ENCODE measurements around the gene MTCH1.
"Not testable (repeated sequence)": the region's sequence is repeated elsewhere in the genome, so short reads cannot be mapped to it uniquely, and the experiment has no call there.

MTCH1 gene

DNA sequence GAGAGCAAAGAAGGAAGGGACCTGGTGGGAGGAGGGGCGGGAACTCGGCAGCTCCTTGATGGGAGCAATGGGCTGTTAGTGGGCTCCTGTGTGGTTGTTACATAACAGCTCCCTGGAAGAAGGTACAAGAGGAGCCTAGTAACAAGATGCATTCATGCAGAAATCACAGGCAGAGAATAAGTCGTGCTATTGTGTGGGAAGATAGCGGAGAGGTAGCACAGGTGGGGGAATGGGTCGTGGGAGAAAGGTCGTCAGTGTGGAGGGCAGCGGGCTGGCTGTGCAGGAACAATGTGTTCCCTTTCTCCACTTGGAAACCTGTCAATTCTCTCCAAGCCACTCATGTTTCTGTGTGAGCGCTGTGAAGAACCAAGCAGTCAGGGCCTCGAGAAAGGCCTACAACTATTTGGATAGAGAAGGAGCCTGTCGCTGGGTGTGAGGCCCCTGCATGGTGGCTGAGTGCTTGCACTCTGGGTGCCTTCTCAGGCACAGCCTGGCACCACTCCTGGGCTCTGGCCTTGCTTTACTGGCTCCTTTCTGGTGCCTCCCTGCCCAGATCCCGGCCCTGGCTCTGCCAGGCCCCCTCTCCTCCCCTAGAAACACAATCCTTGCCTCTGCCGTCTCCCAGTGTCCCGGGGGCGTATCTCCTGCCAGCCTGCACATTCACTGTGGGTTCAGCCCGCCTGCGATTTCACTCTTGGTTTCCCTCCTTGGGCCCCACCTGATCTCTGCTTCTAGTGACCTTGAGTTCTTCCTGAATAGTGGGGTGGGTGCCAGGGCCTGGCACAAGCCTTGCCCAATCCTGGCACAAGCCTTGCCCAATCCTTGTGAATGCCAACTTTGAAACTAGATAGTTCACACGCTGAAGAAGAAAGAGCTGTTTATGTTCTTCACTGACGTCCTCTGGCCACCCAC is 12.1 kb upstream of the MTCH1 start:
- DNase-seq (ENCODE audit: low read depth in 2 of 2), result no peak

DNA sequence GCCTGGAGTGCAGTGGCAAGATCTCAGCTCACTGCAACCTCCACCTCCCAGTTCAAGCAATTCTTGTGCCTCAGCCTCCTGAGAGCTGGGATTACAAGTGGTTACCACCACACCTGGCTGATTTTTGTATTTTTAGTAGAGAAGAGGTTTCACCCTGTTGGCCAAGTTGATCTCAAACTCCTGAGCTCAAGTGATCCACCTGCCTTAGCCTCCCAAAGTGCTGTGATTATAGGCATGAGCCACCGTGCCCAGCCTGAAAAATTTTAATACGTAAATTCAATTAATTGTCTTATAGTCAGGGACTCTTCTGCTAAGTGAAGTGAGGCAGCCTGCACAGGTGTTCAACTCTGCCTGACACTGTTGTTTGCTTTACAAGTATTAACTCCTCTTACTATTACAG is 4.4 kb upstream of the MTCH1 start:
- DNase-seq (ENCODE audit: low read depth in 2 of 2), result not testable (repeated sequence)

DNA sequence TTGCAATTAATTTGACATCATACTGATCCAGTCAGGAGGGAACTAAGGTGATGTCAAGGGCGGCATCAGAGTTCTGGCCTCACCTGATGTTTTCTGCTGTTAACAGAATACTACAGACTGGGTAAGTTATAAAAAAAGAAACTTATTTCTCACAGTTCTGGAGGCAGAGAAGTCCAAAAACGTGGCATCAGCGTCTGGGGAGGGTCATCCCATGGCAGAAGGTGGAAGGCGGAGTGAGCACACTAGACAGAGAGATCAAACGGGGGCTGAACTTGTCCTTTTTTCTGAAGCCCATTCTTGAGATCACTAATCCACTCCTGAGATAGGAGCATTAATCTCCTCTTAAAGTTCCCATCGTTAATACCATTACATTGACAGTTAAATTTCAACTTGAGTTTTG is 3.3 kb upstream of the MTCH1 start:
- no peak for DNase-seq (ENCODE audit: low read depth in 2 of 2)

DNA sequence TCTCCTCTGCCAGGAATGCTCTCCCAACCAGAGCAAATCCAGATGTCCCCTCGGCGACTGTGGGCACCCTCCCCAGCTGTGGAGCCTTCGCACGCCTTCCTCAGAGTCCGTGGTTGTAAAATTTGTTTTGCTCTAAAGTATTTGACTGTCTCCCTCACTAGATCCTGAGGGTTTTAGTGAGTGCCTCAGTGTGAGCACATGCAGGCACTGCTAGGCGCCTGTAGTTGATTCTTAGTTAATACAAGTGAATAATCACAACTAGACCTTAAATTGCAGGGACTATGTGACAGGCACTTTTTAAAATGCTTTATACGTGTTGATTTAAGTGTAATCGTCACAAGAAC is 680 bp upstream of the MTCH1 start:
- DNase-seq (ENCODE audit: low read depth in 2 of 2), result no peak

DNA sequence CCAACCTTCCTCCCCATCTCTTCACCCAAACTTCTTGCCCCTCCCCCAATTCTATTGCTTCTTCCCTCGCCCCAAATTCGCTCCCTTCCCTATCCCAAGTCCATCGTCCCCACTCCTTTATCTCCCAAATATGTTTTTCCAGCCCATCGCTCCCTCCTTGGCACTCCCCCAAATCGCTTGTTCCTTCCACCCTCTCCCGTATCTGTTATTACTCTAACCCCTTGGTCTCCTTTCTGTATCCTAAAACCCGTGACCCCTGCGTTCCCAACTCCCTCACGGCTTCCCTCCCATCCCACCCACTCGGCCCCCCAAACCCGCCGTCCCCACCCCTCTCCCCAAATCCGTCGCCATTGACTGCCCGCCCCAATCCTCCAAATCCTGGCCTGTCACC is 584 bp downstream of the MTCH1 start:
- no peak for DNase-seq (ENCODE audit: low read depth in 2 of 2)

DNA sequence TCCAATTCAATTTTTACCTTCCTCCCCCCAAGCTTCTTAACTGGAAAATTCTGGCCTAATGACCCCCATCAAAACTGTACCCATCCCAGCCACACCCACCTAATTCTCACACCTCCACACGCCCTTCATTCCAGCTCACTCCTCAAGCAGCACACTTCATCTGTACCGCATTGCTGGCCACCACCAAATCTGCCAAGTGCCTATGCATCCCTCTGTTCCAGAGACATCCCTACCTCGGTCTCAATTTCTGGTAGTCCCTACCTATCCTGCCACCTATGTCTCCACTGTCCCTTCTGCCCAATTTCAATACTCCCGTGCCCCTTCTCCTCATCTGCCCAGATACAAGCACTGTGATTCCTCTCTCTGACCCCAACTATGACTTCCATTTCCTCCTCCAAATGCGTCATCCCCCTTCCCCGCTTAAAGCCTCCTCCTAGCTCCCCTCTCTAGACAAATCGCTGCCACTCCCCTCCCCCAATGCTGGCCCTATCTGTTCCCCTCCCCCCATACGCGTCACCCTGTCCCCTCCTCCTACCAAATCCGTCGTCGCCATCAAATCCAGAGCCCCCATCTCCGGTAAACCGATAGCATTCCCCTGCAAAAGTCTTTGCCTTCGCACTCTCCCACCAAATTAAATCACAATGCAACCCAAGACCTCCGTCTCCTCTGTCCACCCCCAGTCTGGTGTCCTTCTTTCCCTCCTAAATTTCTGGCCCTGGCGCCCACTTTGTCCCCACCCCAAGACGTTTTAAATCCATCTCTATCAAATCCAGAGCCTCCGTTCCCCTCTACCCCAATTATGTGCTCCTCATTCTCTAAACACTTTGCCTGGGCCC is 1.2 kb downstream of the MTCH1 start:
- peak; percentile 24 to 47 for DNase-seq (ENCODE audit: low read depth in 2 of 2)

DNA sequence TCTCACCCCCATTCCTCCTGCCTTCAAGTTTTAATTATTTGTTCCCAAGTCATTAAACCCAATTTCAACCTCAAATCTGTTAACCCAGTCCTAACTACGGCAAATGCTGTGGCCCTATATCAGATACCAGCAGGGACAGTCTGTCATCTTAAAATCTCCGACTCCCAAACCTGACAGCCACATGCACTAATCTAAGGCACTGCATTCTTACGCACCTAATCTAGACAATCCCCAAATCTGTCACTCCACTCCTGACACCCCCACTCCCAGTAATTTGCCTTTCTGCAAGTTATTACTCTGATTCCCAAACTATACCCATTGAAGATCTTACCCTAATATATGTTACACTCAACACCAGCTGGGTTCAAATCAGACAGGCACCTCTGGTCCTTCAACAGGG is 2.5 kb downstream of the MTCH1 start:
- DNase-seq (ENCODE audit: low read depth in 2 of 2), result no peak

DNA sequence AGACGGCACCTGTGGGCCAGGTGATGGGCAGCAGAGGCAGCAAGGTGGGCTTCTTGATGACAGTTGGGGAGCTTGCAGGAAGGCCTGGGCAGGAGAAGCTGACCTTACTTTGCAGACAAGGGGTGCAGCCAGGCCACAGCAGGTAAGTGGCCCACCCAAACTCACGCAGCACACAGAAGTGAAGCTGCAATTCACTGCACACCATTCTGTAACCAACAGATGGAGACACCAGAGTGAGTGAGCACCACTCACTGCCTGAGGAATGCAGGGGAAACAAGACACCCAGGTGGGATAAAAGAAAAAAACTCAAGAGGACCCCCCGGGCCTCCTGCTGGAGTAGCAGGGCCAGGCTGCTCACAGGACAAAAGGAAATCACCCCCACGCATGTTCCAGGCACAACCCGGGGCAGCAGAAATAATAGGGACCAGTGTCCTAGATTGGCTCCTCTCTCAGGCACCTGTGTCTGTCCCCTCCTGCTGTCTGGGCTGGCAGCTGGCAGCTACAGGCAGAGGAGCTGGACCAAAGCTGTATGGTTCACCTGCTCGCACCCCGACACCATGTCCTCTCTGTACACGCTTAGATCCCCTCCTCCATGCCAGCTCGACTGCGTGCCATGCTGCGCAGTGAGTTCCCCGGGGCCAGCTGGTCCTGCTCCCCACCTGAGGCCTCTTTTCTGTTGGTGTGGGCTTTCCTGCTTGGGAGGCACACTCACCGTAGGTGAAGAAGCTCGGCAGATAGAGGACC is 4.9 kb downstream of the MTCH1 start:
- DNase-seq (ENCODE audit: low read depth in 2 of 2), result no peak

DNA sequence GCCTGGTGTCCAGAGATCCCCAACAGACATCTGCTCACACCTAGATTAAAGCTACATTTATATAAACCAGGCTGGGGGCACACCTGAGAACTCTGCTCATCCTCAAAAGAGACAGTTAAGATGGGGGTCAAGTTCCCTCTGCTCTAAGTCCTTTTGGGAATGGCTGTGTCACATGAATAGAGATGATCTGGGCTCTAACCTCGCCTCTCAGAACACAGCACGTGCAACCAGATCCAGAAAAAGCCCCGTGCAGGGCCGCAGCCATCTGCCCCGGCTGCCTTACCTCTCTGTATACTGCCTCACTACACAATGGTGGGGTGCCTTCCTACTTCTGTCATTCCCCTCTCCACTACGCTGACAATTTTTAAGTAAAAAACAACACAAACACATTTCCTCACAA is 5.9 kb downstream of the MTCH1 start:
- DNase-seq (ENCODE audit: low read depth in 2 of 2), result no peak

DNA sequence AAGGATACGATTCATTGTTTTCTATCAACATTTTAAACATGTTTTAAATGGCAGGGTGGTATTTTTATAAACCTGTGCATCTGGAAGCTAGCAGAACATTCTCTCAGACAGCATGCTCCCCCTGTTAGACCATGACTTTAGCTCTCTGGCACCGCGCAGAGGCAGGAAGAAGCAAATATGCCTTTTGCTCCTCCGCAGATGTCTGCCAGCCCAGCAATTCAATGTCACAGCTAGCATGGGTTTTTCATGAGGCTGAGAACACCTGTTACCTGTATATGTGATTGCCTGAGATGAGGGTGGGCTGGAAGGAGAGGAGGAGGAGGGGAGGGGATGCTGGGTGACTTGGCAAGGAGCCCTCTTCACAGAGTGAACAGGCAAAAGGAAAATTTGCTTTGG is 6.7 kb downstream of the MTCH1 start:
- DNase-seq (ENCODE audit: low read depth in 2 of 2), result no peak

DNA sequence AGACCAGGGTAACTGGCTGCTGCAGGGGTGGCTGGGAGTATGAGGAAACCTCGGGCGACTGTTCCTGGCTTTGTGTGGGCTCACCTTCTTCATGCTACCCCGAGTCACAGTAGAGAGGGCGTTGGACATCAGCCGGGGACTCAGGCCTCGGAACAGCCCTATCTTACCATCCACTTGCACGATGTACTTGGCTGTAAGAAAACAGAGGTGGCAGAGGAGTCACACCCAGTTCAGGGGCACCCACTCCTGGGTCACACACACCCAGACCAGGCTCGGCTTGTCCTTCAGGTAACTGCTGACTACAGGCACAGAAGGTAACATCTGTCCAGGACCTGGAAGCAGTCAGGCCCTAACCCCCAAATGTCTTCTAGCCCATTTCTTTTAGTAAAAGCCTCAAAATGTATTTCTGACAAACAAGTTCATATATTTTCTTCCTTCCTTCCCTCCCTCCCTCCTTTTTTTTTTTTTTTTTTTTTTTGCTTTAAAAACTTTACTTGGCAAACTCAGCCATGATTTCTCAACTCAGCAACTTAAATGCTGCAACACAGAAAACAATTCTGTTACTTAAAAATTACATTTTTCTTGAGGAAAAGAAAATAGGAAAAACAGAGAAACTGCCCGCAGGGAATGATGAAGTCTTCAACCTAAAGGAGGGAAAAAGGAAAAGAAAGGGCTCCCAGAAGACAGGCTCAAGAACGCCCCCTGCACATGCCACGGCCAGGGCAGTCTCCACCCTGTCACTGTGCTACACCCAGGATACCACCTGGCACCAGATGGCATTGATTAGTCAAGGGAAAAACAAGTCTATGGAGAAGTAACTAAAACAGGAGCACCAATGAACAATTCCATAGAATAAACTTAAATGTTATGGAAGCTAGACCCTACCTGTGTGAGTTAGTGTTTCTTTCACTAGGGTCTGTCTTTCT is 7.3 kb downstream of the MTCH1 start:
- DNase-seq (ENCODE audit: low read depth in 2 of 2), result no peak

DNA sequence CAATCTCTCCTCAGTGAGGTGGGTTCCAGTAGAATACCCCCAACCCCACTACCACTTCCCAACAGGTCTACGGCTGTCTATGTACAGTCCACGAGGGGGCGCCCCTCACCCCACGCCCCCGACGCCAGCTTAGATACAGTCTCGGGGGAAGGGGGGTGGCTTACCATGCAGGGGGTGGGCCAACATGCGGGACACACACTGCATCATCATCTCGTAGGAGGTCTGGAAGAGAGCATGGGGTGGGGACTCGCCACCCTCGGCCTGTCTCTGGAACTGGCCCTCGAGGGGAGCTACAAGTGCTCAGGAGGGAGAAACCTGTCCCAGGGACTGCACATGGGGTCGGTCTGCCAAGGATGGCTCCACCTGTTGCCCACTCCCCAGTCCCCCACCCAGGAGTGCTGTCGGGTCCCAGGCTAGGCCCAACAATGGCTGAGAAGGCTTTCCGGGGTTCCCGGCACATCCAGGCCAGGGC is 8.5 kb downstream of the MTCH1 start:
- no peak for DNase-seq (ENCODE audit: low read depth in 2 of 2)

DNA sequence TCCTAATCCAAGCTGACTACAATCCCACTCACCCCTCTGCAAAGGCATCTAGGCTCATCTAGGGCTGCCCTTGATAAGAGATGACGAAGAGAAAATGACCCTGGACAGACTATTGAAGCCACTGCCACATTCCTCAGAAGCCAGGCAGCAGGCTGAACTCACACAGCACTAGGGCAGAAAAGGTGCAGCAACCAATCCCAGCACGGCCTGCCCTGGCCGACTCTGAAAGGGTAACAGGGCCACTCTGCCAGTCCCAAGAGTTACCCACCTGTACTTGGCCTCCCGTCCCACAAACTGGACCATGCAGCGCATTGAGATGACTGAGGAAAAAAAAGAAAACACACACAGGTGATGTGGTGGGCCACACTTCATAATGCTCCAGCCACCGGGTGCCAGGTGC is 9.1 kb downstream of the MTCH1 start:
- DNase-seq (ENCODE audit: low read depth in 2 of 2), result no peak

DNA sequence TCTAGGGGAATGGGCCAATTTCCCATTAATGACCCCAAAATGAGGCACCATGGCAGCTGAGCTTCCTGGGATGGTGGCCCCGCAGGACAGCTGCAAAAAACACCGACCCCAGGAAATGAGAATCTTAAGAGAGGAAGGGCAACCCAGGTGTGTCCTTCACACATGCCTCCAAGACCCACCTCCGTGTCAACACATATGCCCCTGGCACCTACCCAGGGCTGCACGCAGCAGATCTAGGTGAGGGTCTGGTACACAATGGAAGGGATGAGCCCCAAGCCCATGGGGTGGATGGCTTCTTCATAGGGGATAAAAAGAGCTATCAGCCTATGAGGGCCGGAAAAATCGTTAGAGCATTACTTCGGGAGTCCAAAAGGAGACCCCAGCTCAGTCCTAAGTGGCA is 9.5 kb downstream of the MTCH1 start:
- DNase-seq (ENCODE audit: low read depth in 2 of 2), result no peak

DNA sequence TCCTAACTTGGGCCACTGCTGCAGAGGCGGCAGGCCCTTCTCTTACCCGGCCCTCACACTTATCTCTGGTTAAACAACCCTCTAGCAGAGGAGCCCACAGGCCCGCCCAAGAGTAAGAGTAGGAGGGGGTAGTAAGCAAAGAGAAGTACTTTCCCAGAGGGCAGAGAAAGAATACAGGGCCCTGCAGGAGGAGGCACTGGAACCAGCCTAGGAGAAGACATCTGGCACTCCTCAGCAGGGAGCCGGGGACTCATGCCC is 10.1 kb downstream of the MTCH1 start:
- no peak for DNase-seq (ENCODE audit: low read depth in 2 of 2)

DNA sequence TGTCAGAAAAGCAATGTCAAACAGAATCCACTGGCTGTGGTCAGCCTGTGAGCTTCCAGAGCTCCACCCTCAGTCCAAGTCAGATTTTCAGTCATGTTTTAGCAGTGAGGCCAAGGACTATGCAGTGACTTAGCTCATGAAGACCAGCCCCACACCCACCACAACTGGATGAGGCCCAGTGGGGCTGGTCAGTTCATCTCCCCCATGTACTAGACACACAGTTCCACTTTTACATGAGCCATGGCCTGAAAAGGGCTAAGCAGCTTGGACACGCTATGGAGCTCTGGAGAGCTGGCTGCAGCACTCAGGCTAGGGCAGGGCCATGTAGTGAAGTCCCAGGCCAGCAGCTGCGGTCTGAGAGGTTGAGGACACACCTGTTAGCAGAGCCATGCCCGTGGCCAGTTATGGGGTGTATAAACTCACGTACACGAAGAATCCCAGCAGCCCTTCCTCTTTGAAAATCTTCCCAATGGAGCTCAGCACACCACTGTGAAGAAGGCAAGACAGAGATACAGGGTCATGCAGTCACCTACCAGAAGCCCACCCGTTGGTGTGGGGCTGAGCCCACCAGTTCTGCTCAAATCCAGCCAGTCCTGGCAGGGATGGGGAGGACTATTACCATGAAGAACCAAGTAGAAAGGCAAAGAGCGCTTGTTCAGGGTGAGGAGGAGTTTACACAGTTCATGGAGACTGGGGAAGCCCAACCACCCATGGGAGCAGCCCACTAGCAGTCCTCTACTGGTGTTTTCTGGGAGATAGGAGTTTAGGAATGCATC is 10.6 kb downstream of the MTCH1 start:
- DNase-seq (ENCODE audit: low read depth in 2 of 2), result no peak

DNA sequence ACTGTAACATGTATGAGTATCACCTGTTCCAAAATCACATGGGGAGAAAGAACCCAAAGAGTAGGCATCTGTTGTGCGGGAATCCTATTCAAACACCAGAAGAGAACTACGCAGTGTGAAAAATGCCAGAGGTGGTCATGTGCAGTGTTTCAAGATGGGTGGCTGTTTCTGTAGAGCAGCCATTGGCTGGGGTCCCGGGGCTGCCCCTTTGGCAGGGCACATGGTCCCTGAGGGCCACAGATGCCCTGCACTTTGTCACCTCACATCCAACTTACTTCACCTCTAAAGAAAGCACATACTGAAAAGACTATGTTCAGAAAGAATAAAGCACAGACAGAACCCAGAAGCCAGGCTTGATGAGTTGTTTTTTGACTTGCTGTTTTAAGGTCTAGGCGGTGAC is 12.3 kb downstream of the MTCH1 start:
- no peak for DNase-seq (ENCODE audit: low read depth in 2 of 2)

DNA sequence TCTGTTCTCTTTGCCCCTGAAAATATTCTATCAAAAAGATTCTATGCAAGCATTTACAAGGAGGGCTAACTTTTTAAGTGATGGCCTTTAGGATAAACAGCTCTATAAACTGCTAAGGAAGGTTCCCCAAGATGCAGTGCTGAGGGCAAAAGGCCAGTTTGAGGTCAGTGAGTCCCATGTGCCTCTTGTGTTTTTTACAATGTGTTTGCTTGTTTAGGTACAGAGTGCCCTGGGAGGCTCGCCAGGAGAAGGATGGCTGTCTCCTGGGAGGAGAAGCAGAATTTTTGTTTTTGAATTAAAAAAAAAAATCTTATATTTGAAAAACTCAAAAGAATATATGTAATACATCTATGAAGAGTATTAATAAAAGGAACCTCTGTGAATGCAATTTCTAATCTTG is 12.8 kb downstream of the MTCH1 start:
- DNase-seq (ENCODE audit: low read depth in 2 of 2), result no peak

DNA sequence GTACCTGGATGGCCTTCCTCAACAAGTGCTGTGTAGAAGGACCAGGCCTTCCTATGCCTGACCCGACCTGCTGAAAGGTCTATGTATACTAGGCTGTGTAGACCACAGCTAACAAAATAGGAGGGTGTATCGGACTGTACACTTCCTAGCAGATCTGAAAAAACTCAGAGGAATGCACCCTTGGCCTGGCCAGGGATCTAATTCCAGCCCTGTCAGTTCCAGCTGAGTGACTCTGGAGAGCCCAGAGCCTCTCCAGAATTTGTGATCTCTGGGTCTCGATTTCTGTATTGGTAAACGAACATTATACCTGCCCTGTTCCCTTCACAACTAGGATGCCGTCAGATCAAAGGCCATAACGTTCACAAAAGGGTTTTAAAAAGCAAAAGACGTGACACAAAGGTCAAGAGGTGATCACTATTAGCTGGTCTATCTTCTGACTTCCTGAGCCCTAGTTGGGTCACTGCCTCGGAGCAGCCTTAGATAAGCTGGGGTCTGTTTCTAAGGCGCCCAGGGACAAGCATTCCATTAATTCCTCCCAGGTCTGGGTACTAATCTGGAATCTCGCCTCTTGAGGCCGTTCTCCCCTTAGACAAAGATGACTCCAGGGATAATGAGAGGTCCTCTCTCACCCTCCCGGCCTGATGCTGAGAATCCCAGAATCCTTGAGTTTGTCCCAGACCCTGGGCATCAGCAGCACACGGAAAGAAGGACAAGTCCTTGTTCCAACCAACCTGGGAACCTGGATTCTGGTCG is 13.9 kb downstream of the MTCH1 start:
- no peak for DNase-seq (ENCODE audit: low read depth in 2 of 2)

Data from stimulated activated CD4-positive, alpha-beta T cell treated with anti-CD3 and anti-CD28 coated beads, Interleukin-12 subunit alpha, Interleukin-12 subunit beta, amount 100 ng/mL, for 24 hours (primary cell).